HEK293 (cell line): Measurements from ENCODE around the gene ZNF358.

Experiments used
- CTCF ChIA-PET: fragments of 350-600 bp; formaldehyde crosslinking; extraction: SDS; loops from one replicate; lab custom pipeline; 2021; ENCODE audit warnings: antibody characterized with exemption; lab: Yijun Ruan, JAX
- POLR2A ChIA-PET: fragments of 300-600 bp; formaldehyde crosslinking; extraction: SDS; loops from one replicate; lab custom pipeline; 2020; ENCODE audit warnings: antibody characterized with exemption, inconsistent platforms; lab: Yijun Ruan, JAX
- H3K27ac ChIP-seq: fragments of 200-500 bp; sonication (Bioruptor generic); 2 replicates; pipeline ENCODE4 v1.5.1; 2014; ENCODE audit warnings: low read depth, low read length, control low read depth, inconsistent platforms; ENCODE audit errors: extremely low read depth
- H3K36me3 ChIP-seq, 2 experiments: fragments of 200-500 bp in 1 of 2; sonication (Bioruptor generic) in 1 of 2; 1 replicate in 1 of 2; 2 replicates in 1 of 2; pipeline ENCODE4 v1.5.1; 2014 to 2017; ENCODE audit warnings: inconsistent platforms in 2 of 2, low read length in 2 of 2; ENCODE audit not compliant: control insufficient read depth in 2 of 2, insufficient read depth in 1 of 2
- H3K4me1 ChIP-seq: fragments of 200-500 bp; sonication (Bioruptor generic); 2 replicates; pipeline ENCODE4 v1.5.1; 2014; ENCODE audit warnings: mild to moderate bottlenecking, low read length, inconsistent platforms; ENCODE audit not compliant: control insufficient read depth, insufficient read depth
- H3K4me3 ChIP-seq: 2 replicates; pipeline ENCODE4 v1.5.1; 2011; ENCODE audit warnings: low read depth, mild to moderate bottlenecking, control low read depth, low read length, moderate library complexity
- H3K9me3 ChIP-seq: fragments of 200-500 bp; sonication (Bioruptor generic); 2 replicates; pipeline ENCODE4 v1.5.1; 2014; ENCODE audit warnings: low read depth, low read length, inconsistent platforms; ENCODE audit not compliant: control insufficient read depth, insufficient read depth
- GFI1B ChIP-seq: fragments of 450-650 bp; formaldehyde crosslinking; IDR thresholded peaks from 2 replicates; pipeline ENCODE4 v1.5.1; 2016; ENCODE audit warnings: missing biosample characterization, missing genetic modification characterization
- GLIS1 ChIP-seq: fragments of 450-650 bp; formaldehyde crosslinking; IDR thresholded peaks from 2 replicates; pipeline ENCODE4 v1.5.1; 2016; ENCODE audit warnings: missing biosample characterization, missing genetic modification characterization
- KLF8 ChIP-seq: fragments of 450-650 bp; formaldehyde crosslinking; IDR thresholded peaks from 2 replicates; pipeline ENCODE4 v1.5.1; 2016; ENCODE audit warnings: missing biosample characterization, missing genetic modification characterization
- KLF9 ChIP-seq: fragments of 450-650 bp; formaldehyde crosslinking; IDR thresholded peaks from 2 replicates; pipeline ENCODE4 v1.5.1; 2016; ENCODE audit warnings: missing biosample characterization, missing genetic modification characterization, low read depth
- MEIS1 ChIP-seq: sonication (generic); formaldehyde crosslinking; IDR thresholded peaks from 2 replicates; pipeline ENCODE4 v1.8.1; 2022; ENCODE audit warnings: missing genetic modification reagents, mild to moderate bottlenecking, borderline replicate concordance
- MZF1 ChIP-seq: fragments of 450-650 bp; formaldehyde crosslinking; IDR thresholded peaks from 2 replicates; pipeline ENCODE4 v1.5.1; 2017; ENCODE audit warnings: missing biosample characterization, missing genetic modification characterization, borderline replicate concordance
- ZFHX2 ChIP-seq: fragments of 450-650 bp; formaldehyde crosslinking; conservative IDR thresholded peaks from 2 replicates; pipeline ENCODE4 v1.5.1; 2016; ENCODE audit warnings: missing biosample characterization, missing genetic modification characterization
- ZNF324 ChIP-seq: fragments of 450-650 bp; formaldehyde crosslinking; IDR thresholded peaks from 2 replicates; pipeline ENCODE4 v1.5.1; 2016; ENCODE audit warnings: missing biosample characterization, missing genetic modification characterization
- ZNF391 ChIP-seq: fragments of 450-650 bp; formaldehyde crosslinking; IDR thresholded peaks from 2 replicates; pipeline ENCODE4 v1.5.1; 2016; ENCODE audit warnings: low read depth, missing biosample characterization, missing genetic modification characterization, borderline replicate concordance
- ZNF423 ChIP-seq: fragments of 450-650 bp; formaldehyde crosslinking; IDR thresholded peaks from 2 replicates; pipeline ENCODE4 v1.5.1; 2016; ENCODE audit warnings: missing biosample characterization, missing genetic modification characterization
- ZNF433 ChIP-seq: fragments of 450-650 bp; formaldehyde crosslinking; IDR thresholded peaks from 2 replicates; pipeline ENCODE4 v1.5.1; 2016; ENCODE audit warnings: missing biosample characterization, missing genetic modification characterization, low read depth
- ZNF610 ChIP-seq: fragments of 450-650 bp; formaldehyde crosslinking; IDR thresholded peaks from 2 replicates; pipeline ENCODE4 v1.5.1; 2016; ENCODE audit warnings: missing biosample characterization, missing genetic modification characterization, borderline replicate concordance
- ZNF664 ChIP-seq: fragments of 450-650 bp; formaldehyde crosslinking; IDR thresholded peaks from 2 replicates; pipeline ENCODE4 v1.5.1; 2016; ENCODE audit warnings: missing biosample characterization, missing genetic modification characterization
- ZNF791 ChIP-seq: fragments of 450-650 bp; formaldehyde crosslinking; IDR thresholded peaks from 2 replicates; pipeline ENCODE4 v1.5.1; 2016; ENCODE audit warnings: missing biosample characterization, missing genetic modification characterization
- TF ChIP-seq, protein P1 (sequence below): fragments of 450-650 bp; formaldehyde crosslinking; IDR thresholded peaks from 2 replicates; pipeline ENCODE4 v1.5.1; 2016; ENCODE audit warnings: missing biosample characterization, missing genetic modification characterization
- TF ChIP-seq, protein P2 (sequence below): fragments of 450-650 bp; formaldehyde crosslinking; IDR thresholded peaks from 2 replicates; pipeline ENCODE4 v1.5.1; 2016; ENCODE audit warnings: missing biosample characterization, missing genetic modification characterization
- TF ChIP-seq, protein P3 (sequence below): sonication (generic); formaldehyde crosslinking; IDR thresholded peaks from 2 replicates; pipeline ENCODE4 v1.8.1; 2022; ENCODE audit warnings: mild to moderate bottlenecking, moderate library complexity, missing genetic modification reagents
- TF ChIP-seq, protein P4 (sequence below): IDR thresholded peaks from 2 replicates; pipeline ENCODE4 v1.6.1; 2011; ENCODE audit warnings: mild to moderate bottlenecking, low read depth, low read length, borderline replicate concordance
- TF ChIP-seq, protein P5 (sequence below): fragments of 450-650 bp; formaldehyde crosslinking; optimal IDR thresholded peaks from 2 replicates; pipeline ENCODE3; 2016; ENCODE audit warnings: missing biosample characterization, mild to moderate bottlenecking, missing genetic modification characterization
- TF ChIP-seq, protein P6 (sequence below): fragments of 450-650 bp; formaldehyde crosslinking; IDR thresholded peaks from 2 replicates; pipeline ENCODE4 v1.5.1; 2017; ENCODE audit warnings: missing biosample characterization, missing genetic modification characterization

ZNF358 gene

DNA sequence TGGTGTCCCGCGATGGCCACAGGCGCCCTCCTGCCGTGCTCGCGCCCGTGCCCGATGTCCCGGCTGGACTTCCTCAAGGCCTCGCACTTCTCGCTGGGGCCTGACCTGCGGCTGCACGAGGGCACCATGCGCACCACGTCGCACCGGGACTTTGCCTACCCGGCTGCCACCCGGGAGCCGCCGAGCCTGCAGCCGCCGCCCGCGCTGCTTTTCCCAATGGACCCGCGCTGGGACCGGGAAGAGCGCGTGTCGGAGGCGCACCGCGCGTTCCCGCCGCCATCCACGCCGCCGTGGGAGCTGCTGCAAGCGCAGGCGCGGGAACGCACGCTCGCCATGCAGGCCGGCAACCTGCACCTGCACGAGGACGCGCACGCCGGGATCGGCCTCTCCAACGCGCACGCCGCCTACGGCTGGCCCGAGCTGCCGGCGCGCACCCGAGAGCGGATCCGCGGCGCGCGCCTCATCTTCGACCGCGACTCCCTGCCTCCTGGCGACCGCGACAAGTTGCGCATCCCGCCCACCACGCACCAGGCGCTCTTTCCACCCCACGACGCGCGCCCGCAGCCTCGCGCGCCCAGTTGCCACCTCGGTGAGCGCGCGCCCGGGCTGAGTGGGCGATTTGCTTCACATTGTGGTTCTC lies 15.0 kb upstream of the ZNF358 start (continued):
- TF ChIP-seq ZNF791 (tag by site-specific recombination), result no peak
- no peak for TF ChIP-seq MZF1 (tag by site-specific recombination)
- TF ChIP-seq ZNF391 (tag by site-specific recombination), result no peak
- no peak for TF ChIP-seq GFI1B (tag by site-specific recombination)
- peak; percentile 48; the same call in 1 of the 2 replicates for TF ChIP-seq GLIS1
- TF ChIP-seq, protein P1, sequence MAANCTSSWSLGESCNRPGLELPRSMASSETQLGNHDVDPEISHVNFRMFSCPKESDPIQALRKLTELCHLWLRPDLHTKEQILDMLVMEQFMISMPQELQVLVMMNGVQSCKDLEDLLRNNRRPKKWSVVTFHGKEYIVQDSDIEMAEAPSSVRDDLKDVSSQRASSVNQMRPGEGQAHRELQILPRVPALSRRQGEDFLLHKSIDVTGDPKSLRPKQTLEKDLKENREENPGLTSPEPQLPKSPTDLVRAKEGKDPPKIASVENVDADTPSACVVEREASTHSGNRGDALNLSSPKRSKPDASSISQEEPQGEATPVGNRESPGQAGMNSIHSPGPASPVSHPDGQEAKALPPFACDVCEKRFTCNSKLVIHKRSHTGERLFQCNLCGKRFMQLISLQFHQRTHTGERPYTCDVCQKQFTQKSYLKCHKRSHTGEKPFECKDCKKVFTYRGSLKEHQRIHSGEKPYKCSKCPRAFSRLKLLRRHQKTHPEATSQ (tag by site-specific recombination), result no peak
- no peak for TF ChIP-seq ZNF324 (tag by site-specific recombination)
- TF ChIP-seq ZNF433 (tag by site-specific recombination), result no peak
- no peak for TF ChIP-seq MEIS1 (CRISPR knock-in tag)
- TF ChIP-seq, protein P2, sequence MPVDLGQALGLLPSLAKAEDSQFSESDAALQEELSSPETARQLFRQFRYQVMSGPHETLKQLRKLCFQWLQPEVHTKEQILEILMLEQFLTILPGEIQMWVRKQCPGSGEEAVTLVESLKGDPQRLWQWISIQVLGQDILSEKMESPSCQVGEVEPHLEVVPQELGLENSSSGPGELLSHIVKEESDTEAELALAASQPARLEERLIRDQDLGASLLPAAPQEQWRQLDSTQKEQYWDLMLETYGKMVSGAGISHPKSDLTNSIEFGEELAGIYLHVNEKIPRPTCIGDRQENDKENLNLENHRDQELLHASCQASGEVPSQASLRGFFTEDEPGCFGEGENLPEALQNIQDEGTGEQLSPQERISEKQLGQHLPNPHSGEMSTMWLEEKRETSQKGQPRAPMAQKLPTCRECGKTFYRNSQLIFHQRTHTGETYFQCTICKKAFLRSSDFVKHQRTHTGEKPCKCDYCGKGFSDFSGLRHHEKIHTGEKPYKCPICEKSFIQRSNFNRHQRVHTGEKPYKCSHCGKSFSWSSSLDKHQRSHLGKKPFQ, result no peak
- no peak for TF ChIP-seq ZNF610 (tag by site-specific recombination)
- no peak for TF ChIP-seq ZNF423 (tag by site-specific recombination)
- TF ChIP-seq, protein P3, sequence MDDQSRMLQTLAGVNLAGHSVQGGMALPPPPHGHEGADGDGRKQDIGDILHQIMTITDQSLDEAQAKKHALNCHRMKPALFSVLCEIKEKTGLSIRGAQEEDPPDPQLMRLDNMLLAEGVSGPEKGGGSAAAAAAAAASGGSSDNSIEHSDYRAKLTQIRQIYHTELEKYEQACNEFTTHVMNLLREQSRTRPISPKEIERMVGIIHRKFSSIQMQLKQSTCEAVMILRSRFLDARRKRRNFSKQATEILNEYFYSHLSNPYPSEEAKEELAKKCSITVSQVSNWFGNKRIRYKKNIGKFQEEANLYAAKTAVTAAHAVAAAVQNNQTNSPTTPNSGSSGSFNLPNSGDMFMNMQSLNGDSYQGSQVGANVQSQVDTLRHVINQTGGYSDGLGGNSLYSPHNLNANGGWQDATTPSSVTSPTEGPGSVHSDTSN (CRISPR knock-in tag), result peak; percentile 77; the same call in 1 of the 2 replicates
- TF ChIP-seq, protein P4, sequence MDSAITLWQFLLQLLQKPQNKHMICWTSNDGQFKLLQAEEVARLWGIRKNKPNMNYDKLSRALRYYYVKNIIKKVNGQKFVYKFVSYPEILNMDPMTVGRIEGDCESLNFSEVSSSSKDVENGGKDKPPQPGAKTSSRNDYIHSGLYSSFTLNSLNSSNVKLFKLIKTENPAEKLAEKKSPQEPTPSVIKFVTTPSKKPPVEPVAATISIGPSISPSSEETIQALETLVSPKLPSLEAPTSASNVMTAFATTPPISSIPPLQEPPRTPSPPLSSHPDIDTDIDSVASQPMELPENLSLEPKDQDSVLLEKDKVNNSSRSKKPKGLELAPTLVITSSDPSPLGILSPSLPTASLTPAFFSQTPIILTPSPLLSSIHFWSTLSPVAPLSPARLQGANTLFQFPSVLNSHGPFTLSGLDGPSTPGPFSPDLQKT, result no peak
- peak; percentile 87 for TF ChIP-seq ZFHX2 (tag by site-specific recombination)
- no peak for TF ChIP-seq ZNF664
- 0 out of 2 replicates have a peak, but pooled peaks have one; percentile 13 for TF ChIP-seq KLF9 (tag by site-specific recombination)
- TF ChIP-seq, protein P5, sequence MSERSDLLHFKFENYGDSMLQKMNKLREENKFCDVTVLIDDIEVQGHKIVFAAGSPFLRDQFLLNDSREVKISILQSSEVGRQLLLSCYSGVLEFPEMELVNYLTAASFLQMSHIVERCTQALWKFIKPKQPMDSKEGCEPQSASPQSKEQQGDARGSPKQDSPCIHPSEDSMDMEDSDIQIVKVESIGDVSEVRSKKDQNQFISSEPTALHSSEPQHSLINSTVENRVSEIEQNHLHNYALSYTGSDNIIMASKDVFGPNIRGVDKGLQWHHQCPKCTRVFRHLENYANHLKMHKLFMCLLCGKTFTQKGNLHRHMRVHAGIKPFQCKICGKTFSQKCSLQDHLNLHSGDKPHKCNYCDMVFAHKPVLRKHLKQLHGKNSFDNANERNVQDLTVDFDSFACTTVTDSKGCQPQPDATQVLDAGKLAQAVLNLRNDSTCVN (tag by site-specific recombination), result peak; percentile 96

DNA sequence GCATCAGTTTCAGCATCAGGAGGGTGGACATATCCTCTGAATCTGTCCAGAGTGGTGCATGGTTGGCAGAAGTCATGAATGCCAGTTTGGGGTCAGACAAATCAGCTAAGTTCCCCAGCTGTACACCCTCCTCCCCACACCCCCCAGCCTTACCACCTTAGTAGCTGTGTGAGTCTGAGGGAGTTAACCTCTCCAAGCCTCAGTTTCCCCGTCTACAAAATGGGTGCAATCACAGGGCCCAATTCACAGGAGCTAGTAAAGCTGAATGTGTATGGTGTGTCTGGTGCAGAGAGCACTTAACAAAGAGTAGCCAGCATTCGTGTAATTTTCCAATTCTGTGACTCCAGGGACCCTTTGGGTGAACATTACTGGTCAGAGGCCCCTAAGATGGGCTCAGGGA lies 13.4 kb upstream of the ZNF358 start:
- ChIA-PET POLR2A (no interaction called here), CTCF (interaction anchor here (0.5 kb wide), 1 partner anchor 8 kb away, joined by 4 read pairs; no protein-coding TSS in a partner anchor)
- no peaks in the 10 kb centered on the region for H3K9me3 ChIP-seq
- no peaks in the 10 kb centered on the region for H3K36me3 ChIP-seq
- no peak overlapping the region for H3K4me3 ChIP-seq
- TF ChIP-seq KLF8 (tag by site-specific recombination), result peak; percentile 24; the same call in 1 of the 2 replicates
- TF ChIP-seq, protein P6, sequence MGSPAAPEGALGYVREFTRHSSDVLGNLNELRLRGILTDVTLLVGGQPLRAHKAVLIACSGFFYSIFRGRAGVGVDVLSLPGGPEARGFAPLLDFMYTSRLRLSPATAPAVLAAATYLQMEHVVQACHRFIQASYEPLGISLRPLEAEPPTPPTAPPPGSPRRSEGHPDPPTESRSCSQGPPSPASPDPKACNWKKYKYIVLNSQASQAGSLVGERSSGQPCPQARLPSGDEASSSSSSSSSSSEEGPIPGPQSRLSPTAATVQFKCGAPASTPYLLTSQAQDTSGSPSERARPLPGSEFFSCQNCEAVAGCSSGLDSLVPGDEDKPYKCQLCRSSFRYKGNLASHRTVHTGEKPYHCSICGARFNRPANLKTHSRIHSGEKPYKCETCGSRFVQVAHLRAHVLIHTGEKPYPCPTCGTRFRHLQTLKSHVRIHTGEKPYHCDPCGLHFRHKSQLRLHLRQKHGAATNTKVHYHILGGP, result no peak
- peaks cover 4% of the 10 kb centered on the region; the same call in 1 of the 2 replicates for H3K4me1 ChIP-seq
- H3K27ac ChIP-seq, result no peak overlapping the region
